ENCODE data around the gene FBLN5.

The FBLN5 gene, protein sequence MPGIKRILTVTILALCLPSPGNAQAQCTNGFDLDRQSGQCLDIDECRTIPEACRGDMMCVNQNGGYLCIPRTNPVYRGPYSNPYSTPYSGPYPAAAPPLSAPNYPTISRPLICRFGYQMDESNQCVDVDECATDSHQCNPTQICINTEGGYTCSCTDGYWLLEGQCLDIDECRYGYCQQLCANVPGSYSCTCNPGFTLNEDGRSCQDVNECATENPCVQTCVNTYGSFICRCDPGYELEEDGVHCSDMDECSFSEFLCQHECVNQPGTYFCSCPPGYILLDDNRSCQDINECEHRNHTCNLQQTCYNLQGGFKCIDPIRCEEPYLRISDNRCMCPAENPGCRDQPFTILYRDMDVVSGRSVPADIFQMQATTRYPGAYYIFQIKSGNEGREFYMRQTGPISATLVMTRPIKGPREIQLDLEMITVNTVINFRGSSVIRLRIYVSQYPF

GRCh38 chr14:91947475-91948184 is at the start of gene FBLN5:
Gene FBLN5, minus strand, starts transcription at chr14:91947694. Its CDS starts 465 bp downstream, at chr14:91947229.
- peak; percentile 85 for DNase-seq

DNA sequence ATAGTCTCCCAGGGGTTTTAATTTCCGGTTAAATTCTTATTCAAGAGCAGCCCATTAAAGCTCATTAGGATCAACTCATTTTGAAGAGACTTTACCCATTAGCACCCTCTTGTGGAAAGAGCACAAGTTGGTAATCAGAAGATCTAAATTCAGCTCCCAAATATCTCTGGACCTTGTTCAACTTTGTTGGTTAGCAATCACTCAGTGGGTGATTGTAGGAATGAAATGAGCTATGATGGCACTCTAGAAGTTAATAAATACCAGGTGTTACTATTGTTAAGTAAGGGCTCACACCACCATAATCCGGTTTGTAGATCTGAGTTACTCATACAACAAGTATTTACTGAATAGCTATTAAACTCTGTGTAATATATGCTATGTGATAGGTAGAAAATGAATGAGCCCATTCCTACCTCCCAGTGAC is 49.5 kb upstream of the FBLN5 start:
- DNase-seq, result no peak

DNA sequence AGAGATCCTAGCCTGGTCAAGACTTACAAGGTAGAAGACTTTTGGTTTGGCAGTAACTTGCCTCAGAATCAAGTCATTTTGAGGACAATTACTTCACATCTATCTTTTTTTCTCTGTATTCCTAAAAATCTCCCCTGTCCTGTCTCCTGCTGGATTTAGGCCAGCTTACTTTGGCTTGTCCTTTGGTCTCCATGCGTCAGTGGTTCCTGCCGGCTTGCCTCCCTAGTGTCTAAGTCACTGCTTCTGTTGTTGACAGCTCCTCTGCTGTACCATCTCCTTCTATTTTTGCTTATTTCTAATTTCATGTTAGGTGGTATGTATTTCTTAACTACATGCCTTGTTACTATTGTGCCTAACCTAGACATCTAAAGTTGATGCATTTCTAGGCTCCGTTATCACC is 39.7 kb upstream of the FBLN5 start:
- no peak for DNase-seq

- no peak for DNase-seq
Observed at GRCh38 chr14:91985521-91986255, 38.2 kb upstream of the FBLN5 start.

DNA sequence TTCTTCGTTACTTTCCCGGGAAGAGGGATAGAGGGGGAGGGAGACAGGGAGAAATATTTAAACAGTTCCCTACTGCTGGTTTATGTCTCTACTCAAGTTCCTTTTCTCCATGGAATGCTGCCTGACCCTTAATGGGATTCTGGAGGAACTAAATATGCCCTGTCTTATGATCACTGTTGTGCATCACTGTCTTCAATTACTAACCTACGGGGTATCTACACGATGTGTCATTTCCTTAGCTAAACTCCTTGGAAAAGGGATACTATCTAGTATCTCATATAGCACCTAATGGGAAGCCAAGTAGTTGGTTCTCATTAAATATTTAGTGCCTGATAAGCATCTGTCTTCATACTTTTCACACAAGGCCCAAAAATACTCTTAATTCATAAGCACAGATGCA is 37.5 kb upstream of the FBLN5 start:
- DNase-seq, result no peak

DNA sequence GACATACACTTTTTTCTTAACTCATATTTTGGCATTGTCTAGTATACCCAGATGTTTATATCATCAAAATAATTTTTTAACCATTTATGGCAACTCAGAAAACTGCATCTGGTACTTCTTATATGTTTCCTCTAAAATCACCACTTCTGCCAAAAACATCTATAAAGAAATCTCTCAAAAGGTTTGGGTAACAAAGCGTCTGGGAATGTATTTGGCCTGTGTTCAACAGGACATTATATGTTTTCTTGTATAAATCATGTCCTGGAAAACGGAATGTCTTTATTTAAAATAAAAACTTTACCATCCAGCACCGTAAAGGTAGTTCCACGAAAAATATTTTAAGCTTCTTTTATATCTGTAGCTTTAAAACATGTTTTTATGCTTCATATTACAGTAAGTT is 36.1 kb upstream of the FBLN5 start:
- DNase-seq, result no peak

DNA sequence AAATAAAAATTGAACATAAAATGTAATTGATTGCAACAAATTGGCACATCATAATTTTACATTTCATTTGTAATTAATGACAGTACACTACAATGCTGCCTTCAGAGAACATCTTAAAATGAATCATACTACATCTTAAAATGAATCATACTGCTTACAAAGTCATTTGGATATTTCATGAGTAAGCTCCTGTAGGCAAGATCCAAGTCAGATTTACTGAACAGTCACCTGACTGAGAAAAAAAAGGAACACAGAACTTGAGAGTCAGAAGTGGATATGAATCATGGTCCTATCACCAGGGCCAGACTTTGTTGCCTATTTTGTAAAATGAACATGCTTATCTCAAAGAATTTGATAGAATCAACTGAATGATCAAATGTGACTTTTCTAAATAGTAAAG is 32.7 kb upstream of the FBLN5 start:
- no peak for DNase-seq

GRCh38 chr14:91977884-91978283 is 30.4 kb upstream of the FBLN5 start:
- DNase-seq, result no peak

DNA sequence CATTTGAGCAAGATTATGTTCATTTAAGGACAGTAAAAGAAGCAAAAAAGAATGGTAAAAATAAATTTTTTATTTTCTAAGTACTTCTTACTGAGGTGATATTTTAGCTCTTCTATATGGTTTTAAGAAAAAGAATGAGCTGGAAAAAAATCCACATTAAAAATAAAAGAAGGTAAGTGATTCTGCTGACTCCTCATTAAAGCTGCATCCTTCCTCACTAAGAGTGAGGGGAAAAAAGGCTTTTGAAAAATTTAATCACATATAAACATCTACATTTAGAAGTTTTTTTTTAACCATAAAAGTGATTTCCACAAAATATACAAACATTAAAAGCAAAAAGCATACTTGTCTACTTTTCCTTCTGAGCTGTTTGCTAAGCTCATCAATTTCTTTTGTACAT is 28.3 kb upstream of the FBLN5 start:
- DNase-seq, result no peak

- no peak for DNase-seq
Observed at GRCh38 chr14:91971188-91971778, 23.8 kb upstream of the FBLN5 start.

GRCh38 chr14:91968280-91968679 is 20.8 kb upstream of the FBLN5 start:
- no peak for DNase-seq

GRCh38 chr14:91964724-91965123 is 17.2 kb upstream of the FBLN5 start:
- no peak for DNase-seq

- DNase-seq, result no peak
Observed at GRCh38 chr14:91964011-91964410, 16.5 kb upstream of the FBLN5 start.

GRCh38 chr14:91963465-91963864 is 16.0 kb upstream of the FBLN5 start:
- no peak for DNase-seq

DNA sequence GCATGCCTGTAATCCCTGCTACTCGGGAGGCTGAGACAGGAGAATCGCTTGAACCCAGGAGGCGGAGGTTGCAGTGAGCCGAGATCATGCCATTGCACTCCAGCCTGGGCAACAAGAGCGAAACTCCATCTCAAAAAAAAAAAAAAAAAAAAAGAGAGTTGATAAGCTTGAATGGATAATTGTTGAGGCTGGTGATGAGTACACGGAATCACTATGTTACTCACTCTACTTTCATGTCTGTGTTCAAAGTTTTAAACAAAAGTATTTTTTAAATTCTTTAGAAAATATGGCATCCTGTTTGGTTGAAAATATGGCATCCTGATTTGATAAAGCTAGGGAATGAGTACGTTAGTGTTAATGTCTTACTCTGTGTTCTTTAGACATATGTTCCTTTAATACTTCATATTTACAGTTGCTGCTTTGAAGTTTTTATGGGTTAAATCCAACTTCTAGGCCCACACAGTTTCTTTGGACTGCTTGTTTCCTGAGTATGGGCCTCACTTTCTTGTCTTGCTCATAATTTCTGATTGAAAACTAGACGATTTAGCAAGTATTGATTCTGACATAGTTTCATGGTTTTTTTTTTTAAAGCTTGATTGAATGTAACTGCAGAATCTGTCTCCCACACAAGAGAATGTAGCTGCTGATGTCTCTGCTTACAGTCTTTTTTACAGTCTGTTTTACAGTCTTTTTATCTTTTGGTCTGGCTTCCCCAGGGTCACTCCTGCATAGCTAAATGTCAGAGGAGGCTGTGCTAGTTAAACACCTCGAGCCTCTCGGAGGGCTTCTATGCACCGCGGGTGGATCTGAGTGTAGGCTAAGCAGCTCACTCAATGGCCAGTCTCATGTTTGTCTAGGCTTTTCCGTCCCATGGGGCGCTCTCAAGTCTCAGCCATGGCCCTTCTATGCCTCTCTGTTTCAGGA is 14.1 kb upstream of the FBLN5 start:
- no peak for DNase-seq

DNA sequence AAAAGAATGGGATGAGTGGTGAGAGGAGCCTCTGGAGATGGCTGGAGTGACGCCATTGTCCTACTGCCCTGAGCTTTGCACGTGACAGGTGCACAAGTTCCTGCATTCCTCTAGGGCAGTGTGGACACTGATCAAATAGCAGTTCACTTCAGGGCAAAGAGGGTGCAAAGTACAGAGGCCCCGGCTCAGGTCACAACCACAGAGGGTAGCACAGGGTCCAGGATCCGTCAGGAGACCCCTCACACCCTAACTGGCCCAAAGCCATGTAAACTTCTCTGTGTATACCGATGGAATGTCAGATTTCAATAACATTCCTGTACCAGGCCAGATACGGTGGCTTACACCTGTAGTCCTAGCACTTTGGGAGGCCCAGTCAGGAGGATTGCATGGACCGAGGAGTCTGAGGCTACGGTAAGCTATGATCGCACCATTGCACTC is 10.4 kb upstream of the FBLN5 start:
- no peak for DNase-seq

GRCh38 chr14:91956616-91957015 is 9.1 kb upstream of the FBLN5 start:
- DNase-seq, result no peak

DNA sequence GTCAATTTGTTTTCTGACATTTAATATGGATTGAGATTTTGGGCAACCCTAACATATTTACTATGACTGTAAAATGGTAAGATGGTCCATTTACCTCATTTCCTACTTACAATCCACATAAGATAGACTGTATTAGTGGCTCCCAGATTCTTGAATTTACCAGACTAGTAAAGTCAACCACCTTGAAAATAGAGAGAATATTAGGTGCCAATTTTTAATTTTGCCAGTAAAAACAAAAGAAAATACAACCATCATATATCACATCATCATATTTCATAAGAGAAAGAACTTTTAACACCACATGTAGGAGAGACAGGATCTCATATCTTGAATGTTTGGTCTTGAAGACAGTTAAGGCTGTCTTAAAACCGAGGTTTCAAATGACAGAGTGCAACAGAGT is 7.7 kb upstream of the FBLN5 start:
- DNase-seq, result no peak

DNA sequence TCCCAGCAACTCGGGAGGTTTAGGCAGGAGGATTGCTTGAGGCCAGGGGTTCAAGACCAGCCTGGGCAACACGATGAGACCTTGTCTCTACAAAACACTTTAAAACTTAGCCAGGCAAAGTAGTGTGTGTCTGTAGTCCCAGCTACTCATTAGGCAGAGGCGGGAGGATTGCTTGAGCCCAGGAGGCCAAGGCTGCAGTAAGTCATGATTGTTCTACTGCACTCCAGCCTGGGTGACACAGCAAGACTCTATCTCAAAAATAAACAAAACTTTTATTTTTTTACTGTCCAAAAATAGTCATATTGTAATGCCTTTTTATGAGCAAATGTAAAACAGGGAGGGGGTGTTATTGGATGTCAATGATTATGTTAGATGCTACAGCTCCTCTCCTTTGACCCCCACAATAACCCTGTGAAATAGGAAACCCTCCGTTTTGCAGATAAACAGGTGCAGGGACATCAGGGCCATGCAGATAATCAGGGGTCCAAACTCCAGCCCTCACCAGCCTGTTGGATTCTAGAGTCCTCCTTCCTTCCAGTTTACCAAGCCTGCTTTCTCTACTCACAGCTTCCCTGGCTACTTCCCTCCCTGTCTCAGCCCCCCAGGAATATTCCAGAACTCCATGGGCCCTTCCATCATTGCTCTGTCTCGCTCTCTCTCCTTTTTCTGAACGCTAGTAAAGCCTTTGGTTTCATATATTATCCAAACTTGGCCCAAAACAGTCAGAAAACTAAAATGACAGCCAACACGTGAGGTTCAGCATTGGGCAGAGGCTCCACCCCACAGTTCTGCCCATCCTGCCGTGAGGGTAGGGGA is 5.9 kb upstream of the FBLN5 start:
- no peak for DNase-seq

DNA sequence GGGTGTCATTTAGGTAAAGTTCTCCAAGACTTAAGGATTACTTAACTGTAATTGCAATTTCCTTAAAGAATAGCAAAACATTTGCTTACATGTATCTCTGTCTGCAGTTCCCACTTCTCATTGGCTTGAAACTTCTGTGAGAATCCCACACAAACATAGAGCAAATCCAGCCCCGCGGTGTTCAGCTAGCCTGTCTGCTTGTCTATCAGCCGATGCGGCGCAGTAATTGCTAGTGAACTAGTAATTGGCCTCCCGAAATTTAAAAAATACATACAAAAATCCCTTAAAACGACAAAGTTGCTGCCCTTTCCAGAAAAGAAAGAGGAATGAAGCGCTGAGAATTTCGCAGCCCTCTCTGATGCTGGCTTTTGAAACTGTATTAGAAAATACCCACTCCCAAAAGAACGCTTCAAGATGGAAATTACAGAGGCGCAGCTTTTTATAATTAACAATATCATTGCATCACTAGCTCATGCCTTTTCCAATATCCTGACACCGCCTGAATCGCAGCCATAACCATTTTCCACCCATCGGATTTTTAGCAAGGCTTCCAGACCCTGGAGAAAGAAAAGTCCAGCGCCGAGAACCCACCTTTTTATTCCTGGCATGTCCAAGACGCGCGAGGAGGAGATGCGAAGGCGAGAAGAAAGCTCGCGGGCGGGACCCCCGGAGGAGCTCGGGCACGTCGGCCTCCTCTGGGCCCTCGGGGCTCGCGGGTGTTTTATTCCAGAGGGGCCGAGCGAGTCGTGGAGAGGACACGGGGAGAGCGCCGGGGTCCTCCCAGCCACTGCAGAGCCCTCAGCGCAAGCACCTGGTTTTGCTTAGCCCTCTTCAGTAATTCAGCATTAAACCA is 646 bp downstream of the FBLN5 start:
- DNase-seq, result peak; percentile 77

All from right forelimb (tissue), 1 donor.